ENCODE data around the gene NFKB2.

NFKB2 gene

DNA sequence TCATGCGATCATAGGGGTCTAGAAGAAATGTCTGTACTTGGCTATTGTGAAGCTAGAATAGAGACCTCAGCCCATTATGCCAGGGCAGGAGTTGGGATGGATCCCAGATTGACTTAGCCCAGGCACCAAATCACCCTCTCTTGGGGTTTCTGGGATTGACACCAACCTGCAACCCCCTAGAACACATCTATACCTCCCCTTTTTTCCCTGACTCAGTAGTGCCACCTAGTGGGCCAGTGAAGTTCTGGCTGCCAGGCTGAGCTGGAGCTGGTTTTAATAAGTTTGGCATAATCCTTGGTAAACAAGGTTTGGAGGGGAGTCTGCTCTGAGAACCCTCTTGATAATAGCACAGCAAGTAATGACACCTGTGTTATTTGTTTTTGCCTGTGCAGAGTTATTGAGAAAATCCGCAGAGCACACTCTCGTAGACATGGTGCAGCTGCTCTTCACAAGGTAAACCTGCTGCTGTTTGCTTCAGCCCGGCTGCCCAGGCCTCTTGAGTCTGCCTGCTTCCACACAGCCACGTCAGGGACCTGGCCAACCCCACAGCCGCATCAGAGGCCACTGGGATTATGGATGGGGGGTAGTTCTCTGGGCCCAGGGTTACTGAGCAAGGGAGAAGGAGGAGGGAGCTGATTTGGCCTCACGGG is 43.3 kb upstream of the NFKB2 start (continued):
- TF ChIP-seq, protein P1, sequence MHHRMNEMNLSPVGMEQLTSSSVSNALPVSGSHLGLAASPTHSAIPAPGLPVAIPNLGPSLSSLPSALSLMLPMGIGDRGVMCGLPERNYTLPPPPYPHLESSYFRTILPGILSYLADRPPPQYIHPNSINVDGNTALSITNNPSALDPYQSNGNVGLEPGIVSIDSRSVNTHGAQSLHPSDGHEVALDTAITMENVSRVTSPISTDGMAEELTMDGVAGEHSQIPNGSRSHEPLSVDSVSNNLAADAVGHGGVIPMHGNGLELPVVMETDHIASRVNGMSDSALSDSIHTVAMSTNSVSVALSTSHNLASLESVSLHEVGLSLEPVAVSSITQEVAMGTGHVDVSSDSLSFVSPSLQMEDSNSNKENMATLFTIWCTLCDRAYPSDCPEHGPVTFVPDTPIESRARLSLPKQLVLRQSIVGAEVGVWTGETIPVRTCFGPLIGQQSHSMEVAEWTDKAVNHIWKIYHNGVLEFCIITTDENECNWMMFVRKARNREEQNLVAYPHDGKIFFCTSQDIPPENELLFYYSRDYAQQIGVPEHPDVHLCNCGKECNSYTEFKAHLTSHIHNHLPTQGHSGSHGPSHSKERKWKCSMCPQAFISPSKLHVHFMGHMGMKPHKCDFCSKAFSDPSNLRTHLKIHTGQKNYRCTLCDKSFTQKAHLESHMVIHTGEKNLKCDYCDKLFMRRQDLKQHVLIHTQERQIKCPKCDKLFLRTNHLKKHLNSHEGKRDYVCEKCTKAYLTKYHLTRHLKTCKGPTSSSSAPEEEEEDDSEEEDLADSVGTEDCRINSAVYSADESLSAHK (tag by site-specific recombination; IDR thresholded peaks at IDR 0.05) = no peak
- TF ChIP-seq ZNF521 (tag by site-specific recombination; IDR thresholded peaks at IDR 0.05) (no peak), ZNF404 (tag by site-specific recombination; IDR thresholded peaks at IDR 0.05) (no peak), ZFHX2 (tag by site-specific recombination; conservative IDR thresholded peaks at IDR 0.05) (no peak), SCRT2 (tag by site-specific recombination; IDR thresholded peaks at IDR 0.05) (no peak), ZSCAN30 (tag by site-specific recombination; IDR thresholded peaks at IDR 0.05) (no peak), ZNF10 (tag by site-specific recombination; IDR thresholded peaks at IDR 0.05) (no peak), GLIS2 (tag by site-specific recombination; IDR thresholded peaks at IDR 0.05) (0 out of 2 replicates have a peak, but pooled peaks have one; percentile 35)

DNA sequence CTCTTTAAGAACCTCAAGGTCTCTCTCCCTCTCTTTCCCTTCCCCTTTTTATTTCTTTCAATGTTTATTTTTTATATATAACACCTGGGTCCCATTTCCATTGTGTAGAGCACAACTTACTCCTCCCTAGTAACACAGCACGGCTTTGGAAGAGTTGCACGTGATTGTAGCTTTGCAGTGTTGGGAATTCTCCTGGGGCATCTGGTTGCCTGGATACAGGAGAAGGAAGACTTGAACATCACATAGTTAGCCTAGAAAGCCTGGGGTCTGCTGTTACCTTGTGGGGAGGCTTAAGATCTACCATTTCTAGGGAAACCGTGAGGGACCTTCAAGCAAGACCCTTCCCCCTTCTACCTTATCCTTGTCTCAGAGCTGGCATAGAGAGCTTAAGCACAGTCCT is 41.1 kb upstream of the NFKB2 start:
- Histone ChIP-seq H3K27ac (ENCODE audit: extremely low read depth, low read depth, low read length) (no peak overlapping the region), H3K4me3 (ENCODE audit: low read depth, low read length) (no peak overlapping the region), H3K36me3 (ENCODE audit: control insufficient read depth in 2 of 2, insufficient read depth in 1 of 2, low read length in 2 of 2) (peaks cover 12 to 91% of the 10 kb centered on the region in 2 experiments), H3K9me3 (ENCODE audit: control insufficient read depth, insufficient read depth, low read depth, low read length) (no peaks in the 10 kb centered on the region), H3K4me1 (ENCODE audit: control insufficient read depth, insufficient read depth, low read length) (no peaks in the 10 kb centered on the region)
- TF ChIP-seq BCL11B (tag by site-specific recombination; IDR thresholded peaks at IDR 0.05; ENCODE audit: low read depth) (no peak), ZNF248 (tag by site-specific recombination; IDR thresholded peaks at IDR 0.05) (no peak), ZNF660 (tag by site-specific recombination; IDR thresholded peaks at IDR 0.05) (no peak), ZFP3 (tag by site-specific recombination; IDR thresholded peaks at IDR 0.05; ENCODE audit: low read depth) (no peak)
- ChIA-PET POLR2A (interaction anchor here (1.5 kb wide), 1 partner anchor 124 kb away, joined by 5 read pairs; no protein-coding TSS in a partner anchor), CTCF (interaction anchor here (0.6 to 21.4 kb wide), 8 partner anchors 37 to 1046 kb away, joined by 3 to 531 read pairs (median 5); partner anchors contain the start of genes ELOVL3 and PITX3)

DNA sequence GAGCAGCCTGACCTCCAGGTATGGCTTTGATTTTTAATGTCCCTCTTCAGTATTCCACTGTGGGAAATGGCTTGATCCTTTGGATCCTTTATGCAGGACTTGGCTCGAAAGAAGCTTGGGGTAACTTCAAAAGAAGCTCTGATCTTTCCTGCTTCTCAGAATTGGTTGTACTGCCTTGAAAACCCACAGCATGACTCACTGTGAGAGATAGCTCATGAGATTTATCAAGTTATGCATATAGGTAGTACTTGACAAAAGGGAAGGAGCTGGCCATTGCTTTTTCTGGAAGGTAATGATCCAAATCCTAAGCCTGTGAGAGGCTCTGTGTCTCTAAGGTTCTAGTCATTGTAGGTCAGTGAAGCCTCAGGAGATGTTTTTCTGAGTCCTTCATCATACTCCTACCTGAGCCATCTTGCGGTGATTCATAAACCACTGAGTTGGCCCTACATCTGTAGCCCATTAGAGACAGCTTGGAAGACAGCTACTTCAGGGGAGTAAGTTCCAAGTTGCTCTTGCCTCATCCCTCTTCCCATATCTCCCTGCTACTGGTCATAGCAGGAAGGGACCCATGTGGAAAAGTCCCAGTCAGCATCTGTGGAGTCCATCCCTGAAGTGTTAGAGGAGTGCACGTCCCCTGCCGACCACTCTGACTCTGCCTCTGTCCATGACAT is 36.7 kb upstream of the NFKB2 start:
- CTCF ChIA-PET = interaction anchor here (0.6 to 21.4 kb wide), 6 partner anchors 9 to 225 kb away, joined by 3 to 531 read pairs (median 5); partner anchors contain the start of genes ELOVL3 and PITX3
- no peak overlapping the region for H3K27ac ChIP-seq (ENCODE audit: extremely low read depth, low read depth, low read length)
- H3K9me3 ChIP-seq (ENCODE audit: control insufficient read depth, insufficient read depth, low read depth, low read length) = no peaks in the 10 kb centered on the region
- no peaks in the 10 kb centered on the region for H3K4me1 ChIP-seq (ENCODE audit: control insufficient read depth, insufficient read depth, low read length)
- POLR2A ChIA-PET = no interaction called here
- peaks cover 33 to 94% of the 10 kb centered on the region in 2 experiments for H3K36me3 ChIP-seq (ENCODE audit: control insufficient read depth in 2 of 2, insufficient read depth in 1 of 2, low read length in 2 of 2)
- TF ChIP-seq SCRT1 (tag by site-specific recombination; IDR thresholded peaks at IDR 0.05; ENCODE audit: borderline replicate concordance) = no peak
- TF ChIP-seq ZNF239 (tag by site-specific recombination; IDR thresholded peaks at IDR 0.05) = no peak
- no peak for TF ChIP-seq ZNF426 (tag by site-specific recombination; IDR thresholded peaks at IDR 0.05)
- no peak for TF ChIP-seq KLF8 (tag by site-specific recombination; IDR thresholded peaks at IDR 0.05)
- no peak for TF ChIP-seq EGR2 (tag by site-specific recombination; IDR thresholded peaks at IDR 0.05; ENCODE audit: low read depth)
- TF ChIP-seq ZNF596 (tag by site-specific recombination; IDR thresholded peaks at IDR 0.05) = no peak
- no peak overlapping the region for H3K4me3 ChIP-seq (ENCODE audit: low read depth, low read length)
